HG03354 (cell line): ENCODE measurements around the gene CUL7.
"Not testable (repeated sequence)": the region's sequence is repeated elsewhere in the genome, so short reads cannot be mapped to it uniquely, and the experiment has no call there.

ENCODE experiments used
- ATAC-seq: cut with Tn5 transposase; IDR thresholded peaks from one replicate; pipeline ENCODE4 v1.9.1; 2021; ENCODE audit warnings: mild to moderate bottlenecking; ENCODE audit not compliant: unreplicated experiment, poor library complexity, severe bottlenecking

CUL7 gene

GRCh38 chr6:43020052-43020705 is 33.5 kb downstream of the CUL7 start:
- ATAC-seq = no peak

GRCh38 chr6:43019152-43019551 is 34.5 kb downstream of the CUL7 start:
- no peak for ATAC-seq

- no peak for ATAC-seq
These were observed 36.7 kb downstream of the CUL7 start for GRCh38 chr6:43016943-43017334.

GRCh38 chr6:43016176-43016942 is 37.3 kb downstream of the CUL7 start:
- ATAC-seq = no peak

- no peak for ATAC-seq
These were observed 39.2 kb downstream of the CUL7 start for GRCh38 chr6:43014434-43014909.

- peak; percentile 93 for ATAC-seq
These were observed 39.7 kb downstream of the CUL7 start, which contains the start of the genes KLHDC3 and MEA1 for GRCh38 chr6:43013843-43014433. Gene KLHDC3 (plus strand): TSS chr6:43014249. CDS start chr6:43017193, 2,944 bp downstream. Gene MEA1 (minus strand): TSS chr6:43013946. CDS start chr6:43013813, 133 bp downstream.

- ATAC-seq = peak; percentile 3
These were observed 40.4 kb downstream of the CUL7 start for GRCh38 chr6:43013097-43013842.

- ATAC-seq = no peak
These were observed 41.3 kb downstream of the CUL7 start for GRCh38 chr6:43012364-43012763.

- ATAC-seq = no peak
These were observed 42.4 kb downstream of the CUL7 start for GRCh38 chr6:43011207-43011606.

- no peak for ATAC-seq
These were observed 44.5 kb downstream of the CUL7 start for GRCh38 chr6:43009124-43009523.

- ATAC-seq = no peak
These were observed 46.5 kb downstream of the CUL7 start for GRCh38 chr6:43007126-43007525.

- ATAC-seq = no peak
These were observed 47.4 kb downstream of the CUL7 start for GRCh38 chr6:43006251-43006650.

- ATAC-seq = no peak
These were observed 47.8 kb downstream of the CUL7 start for GRCh38 chr6:43005844-43006243.

GRCh38 chr6:43001843-43002242 is 51.8 kb downstream of the CUL7 start:
- ATAC-seq = no peak

GRCh38 chr6:42998205-42998604 is 55.4 kb downstream of the CUL7 start:
- ATAC-seq = not testable (repeated sequence)

GRCh38 chr6:42996513-42996912 is 57.1 kb downstream of the CUL7 start:
- no peak for ATAC-seq

- ATAC-seq = no peak
These were observed 60.2 kb downstream of the CUL7 start for GRCh38 chr6:42993445-42993844.

- ATAC-seq = no peak
These were observed 63.7 kb downstream of the CUL7 start for GRCh38 chr6:42989923-42990322.

- ATAC-seq = no peak
These were observed 65.1 kb downstream of the CUL7 start for GRCh38 chr6:42988486-42989020.
